22Rv1 (cell line): ENCODE measurements around the gene SELPLG.

ENCODE experiments used
- ZFX ChIP-seq: fragments of 450-650 bp; IDR thresholded peaks from 2 replicates; pipeline ENCODE4 v1.6.1; 2017; ENCODE audit warnings: antibody characterized with exemption, borderline replicate concordance
- TF ChIP-seq, protein P1 (sequence below): fragments of 450-650 bp; IDR thresholded peaks from 2 replicates; pipeline ENCODE4 v1.5.1; 2017; ENCODE audit warnings: mild to moderate bottlenecking

DNA sequence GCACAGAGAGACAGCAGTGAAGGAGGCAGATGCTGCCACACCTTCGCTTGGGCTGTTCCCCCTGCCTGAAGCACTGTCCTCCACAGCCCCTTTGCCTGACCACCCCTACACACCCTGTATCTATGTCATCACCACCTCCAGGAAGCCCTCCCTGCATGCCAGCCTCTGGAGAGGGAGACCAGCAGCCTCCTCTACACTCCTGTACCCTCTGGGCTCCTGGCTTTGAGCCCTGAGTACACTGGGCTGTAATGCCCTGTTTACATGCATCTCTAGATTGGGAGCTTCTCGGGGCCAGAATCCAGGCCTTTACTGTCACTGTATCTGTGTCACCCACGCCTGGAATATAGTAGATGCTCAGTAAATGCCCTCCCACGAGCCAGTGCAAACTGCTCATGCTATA is 30.0 kb downstream of the SELPLG start:
- TF ChIP-seq, protein P1, sequence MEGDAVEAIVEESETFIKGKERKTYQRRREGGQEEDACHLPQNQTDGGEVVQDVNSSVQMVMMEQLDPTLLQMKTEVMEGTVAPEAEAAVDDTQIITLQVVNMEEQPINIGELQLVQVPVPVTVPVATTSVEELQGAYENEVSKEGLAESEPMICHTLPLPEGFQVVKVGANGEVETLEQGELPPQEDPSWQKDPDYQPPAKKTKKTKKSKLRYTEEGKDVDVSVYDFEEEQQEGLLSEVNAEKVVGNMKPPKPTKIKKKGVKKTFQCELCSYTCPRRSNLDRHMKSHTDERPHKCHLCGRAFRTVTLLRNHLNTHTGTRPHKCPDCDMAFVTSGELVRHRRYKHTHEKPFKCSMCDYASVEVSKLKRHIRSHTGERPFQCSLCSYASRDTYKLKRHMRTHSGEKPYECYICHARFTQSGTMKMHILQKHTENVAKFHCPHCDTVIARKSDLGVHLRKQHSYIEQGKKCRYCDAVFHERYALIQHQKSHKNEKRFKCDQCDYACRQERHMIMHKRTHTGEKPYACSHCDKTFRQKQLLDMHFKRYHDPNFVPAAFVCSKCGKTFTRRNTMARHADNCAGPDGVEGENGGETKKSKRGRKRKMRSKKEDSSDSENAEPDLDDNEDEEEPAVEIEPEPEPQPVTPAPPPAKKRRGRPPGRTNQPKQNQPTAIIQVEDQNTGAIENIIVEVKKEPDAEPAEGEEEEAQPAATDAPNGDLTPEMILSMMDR, result no peak
- TF ChIP-seq ZFX, result no peak
